IMR-90 (cell line): Measurements from ENCODE around the gene CMTM6. TPM values are rescaled to one million over a fixed set of nuclear protein-coding genes. Genes with fewer than 3 reads are reported as not detected.

Source experiments
- ATAC-seq: fragments of 200-7000 bp; cut with Tn5 transposase; 2 replicates; pipeline ENCODE4 v1.9.1; 2020; ENCODE audit warnings: low read depth, mild to moderate bottlenecking, moderate library complexity
- BruUV-seq: library from RNA; stranded (reverse); fragments of 400-500 nt; replicated peaks from 2 replicates; lab custom pipeline; 2021; lab: Mats Ljungman, UMichigan
- CTCF ChIA-PET: fragments of 300-600 bp; formaldehyde crosslinking; extraction: SDS; loops from one replicate; lab custom pipeline; 2021; ENCODE audit warnings: antibody characterized with exemption; lab: Yijun Ruan, JAX
- POLR2A ChIA-PET: fragments of 300-600 bp; sonication (Branson Sonifier 250); formaldehyde crosslinking; loops from one replicate; lab custom pipeline; 2022; ENCODE audit warnings: antibody characterized with exemption; ENCODE audit not compliant: unreplicated experiment; lab: Charles Lee
- DNase-seq: peaks from one replicate; pipeline ENCODE4 v3.0.0; 2013
- H2AFZ ChIP-seq: replicated peaks from 2 replicates; pipeline ENCODE3; 2013; ENCODE audit warnings: low read length, mild to moderate bottlenecking; ENCODE audit not compliant: poor library complexity
- H2AK5ac ChIP-seq: 2 replicates; pipeline ENCODE4 v1.6.1; 2013; ENCODE audit warnings: low read depth, low read length, inconsistent platforms
- H2AK9ac ChIP-seq: replicated peaks from 2 replicates; pipeline ENCODE3; 2013; ENCODE audit warnings: mild to moderate bottlenecking, low read depth, low read length, moderate library complexity; ENCODE audit not compliant: poor library complexity
- H2BK120ac ChIP-seq: 2 replicates; pipeline ENCODE4 v1.6.1; 2013; ENCODE audit warnings: low read depth, low read length, inconsistent platforms
- H2BK15ac ChIP-seq: 3 replicates; pipeline ENCODE4 v1.6.1; 2013; ENCODE audit warnings: low read depth, low read length, inconsistent platforms
- H2BK20ac ChIP-seq: 2 replicates; pipeline ENCODE4 v1.6.1; 2013; ENCODE audit warnings: low read depth, mild to moderate bottlenecking, inconsistent platforms, low read length, moderate library complexity
- H2BK5ac ChIP-seq: 2 replicates; pipeline ENCODE4 v1.6.1; 2013; ENCODE audit warnings: mild to moderate bottlenecking, low read depth, low read length, inconsistent platforms; ENCODE audit not compliant: poor library complexity, severe bottlenecking
- H3K14ac ChIP-seq: replicated peaks from 2 replicates; pipeline ENCODE4 v1.6.1; 2013; ENCODE audit warnings: low read depth, low read length, inconsistent platforms
- H3K18ac ChIP-seq: 2 replicates; pipeline ENCODE4 v1.6.1; 2013; ENCODE audit warnings: low read depth, low read length, control low read depth
- H3K23ac ChIP-seq: 2 replicates; pipeline ENCODE4 v1.6.1; 2013; ENCODE audit warnings: low read depth, low read length, inconsistent platforms
- H3K27ac ChIP-seq: 2 replicates; pipeline ENCODE4 v1.5.1; 2013; ENCODE audit warnings: mild to moderate bottlenecking, control low read depth, low read length; ENCODE audit not compliant: insufficient read depth
- H3K27me3 ChIP-seq: 2 replicates; pipeline ENCODE4 v1.6.1; 2013; ENCODE audit warnings: low read length; ENCODE audit not compliant: control insufficient read depth, insufficient read depth
- H3K36me3 ChIP-seq: 2 replicates; pipeline ENCODE4 v1.6.1; 2013; ENCODE audit warnings: low read length, mixed read lengths; ENCODE audit not compliant: control insufficient read depth, insufficient read depth
- H3K4ac ChIP-seq: 2 replicates; pipeline ENCODE4 v1.6.1; 2013; ENCODE audit warnings: low read depth, low read length, inconsistent platforms
- H3K4me1 ChIP-seq: 2 replicates; pipeline ENCODE4 v1.6.1; 2013; ENCODE audit warnings: low read length, mixed read lengths; ENCODE audit not compliant: control insufficient read depth, insufficient read depth
- H3K4me2 ChIP-seq: 2 replicates; pipeline ENCODE4 v1.6.1; 2013; ENCODE audit warnings: low read depth, mild to moderate bottlenecking, control low read depth, low read length, moderate library complexity
- H3K4me3 ChIP-seq: 2 replicates; pipeline ENCODE4 v1.5.1; 2013; ENCODE audit warnings: low read depth, mild to moderate bottlenecking, control low read depth, low read length, moderate library complexity; ENCODE audit not compliant: insufficient read depth
- H3K56ac ChIP-seq: 2 replicates; pipeline ENCODE4 v1.6.1; 2013; ENCODE audit warnings: low read length, inconsistent platforms; ENCODE audit not compliant: insufficient read depth; ENCODE audit errors: extremely low read depth
- H3K79me1 ChIP-seq, 2 experiments: 2 replicates each; pipeline ENCODE4 v1.6.1; 2013; ENCODE audit warnings: low read length in 2 of 2, inconsistent platforms in 1 of 2, low read depth in 1 of 2
- H3K9ac ChIP-seq: 2 replicates; pipeline ENCODE4 v1.6.1; 2013; ENCODE audit warnings: low read depth, low read length, control low read depth
- H3K9me1 ChIP-seq: 2 replicates; pipeline ENCODE4 v1.6.1; 2013; ENCODE audit warnings: low read length, inconsistent platforms; ENCODE audit not compliant: insufficient read depth
- H3K9me3 ChIP-seq: 2 replicates; pipeline ENCODE4 v1.6.1; 2013; ENCODE audit warnings: low read length; ENCODE audit not compliant: control insufficient read depth, insufficient read depth
- H4K20me1 ChIP-seq: 2 replicates; pipeline ENCODE4 v1.6.1; 2013; ENCODE audit warnings: low read length, inconsistent platforms; ENCODE audit not compliant: insufficient read depth
- H4K5ac ChIP-seq: 2 replicates; pipeline ENCODE4 v1.6.1; 2013; ENCODE audit warnings: mild to moderate bottlenecking, low read depth, low read length, control low read depth
- H4K8ac ChIP-seq, 2 experiments: 2 replicates each; pipeline ENCODE4 v1.6.1; 2013; ENCODE audit warnings: low read depth in 2 of 2, low read length in 2 of 2, control low read depth in 1 of 2, inconsistent platforms in 1 of 2
- H4K91ac ChIP-seq: 2 replicates; pipeline ENCODE4 v1.6.1; 2013; ENCODE audit warnings: low read depth, low read length, inconsistent platforms; ENCODE audit not compliant: insufficient read depth
- CEBPB ChIP-seq: IDR thresholded peaks from 2 replicates; pipeline ENCODE4 v1.6.1; 2012; ENCODE audit warnings: low read depth, low read length, improper control_type of control experiment
- CTCF ChIP-seq: conservative IDR thresholded peaks from 2 replicates; pipeline ENCODE4 v1.5.1; 2012; ENCODE audit warnings: mild to moderate bottlenecking, low read depth, low read length, improper control_type of control experiment
- ELK1 ChIP-seq: fragments of 150-350 bp; IDR thresholded peaks from 2 replicates; pipeline ENCODE4 v1.6.1; 2016; ENCODE audit warnings: low read depth, mild to moderate bottlenecking, low read length, moderate library complexity, borderline replicate concordance
- MAFK ChIP-seq: IDR thresholded peaks from 2 replicates; pipeline ENCODE4 v1.6.1; 2012; ENCODE audit warnings: low read depth, low read length, improper control_type of control experiment
- MAZ ChIP-seq: IDR thresholded peaks from 2 replicates; pipeline ENCODE4 v1.6.1; 2012; ENCODE audit warnings: low read depth, mild to moderate bottlenecking, low read length, improper control_type of control experiment, moderate library complexity, borderline replicate concordance
- MXI1 ChIP-seq: IDR thresholded peaks from 2 replicates; pipeline ENCODE4 v1.6.1; 2012; ENCODE audit warnings: low read depth, mild to moderate bottlenecking, low read length, moderate library complexity, borderline replicate concordance
- NFE2L2 ChIP-seq: fragments of 150-350 bp; IDR thresholded peaks from 2 replicates; pipeline ENCODE4 v1.6.1; 2016; ENCODE audit warnings: low read depth, mild to moderate bottlenecking, low read length
- POLR2A ChIP-seq: IDR thresholded peaks from 2 replicates; pipeline ENCODE4 v1.6.1; 2012; ENCODE audit warnings: mild to moderate bottlenecking, low read depth, low read length
- RAD21 ChIP-seq: IDR thresholded peaks from 2 replicates; pipeline ENCODE4 v1.6.1; 2012; ENCODE audit warnings: low read length, improper control_type of control experiment
- RCOR1 ChIP-seq: IDR thresholded peaks from 2 replicates; pipeline ENCODE4 v1.6.1; 2012; ENCODE audit warnings: mild to moderate bottlenecking, low read length, improper control_type of control experiment; ENCODE audit not compliant: insufficient replicate concordance
- RFX5 ChIP-seq: IDR thresholded peaks from 2 replicates; pipeline ENCODE4 v1.8.0; 2012; ENCODE audit warnings: low read depth, mild to moderate bottlenecking, low read length, moderate library complexity
- SMC3 ChIP-seq: fragments of 150-350 bp; IDR thresholded peaks from 2 replicates; pipeline ENCODE4 v1.6.1; 2016; ENCODE audit warnings: low read depth, mild to moderate bottlenecking, antibody characterized with exemption, low read length, moderate library complexity
- USF2 ChIP-seq: fragments of 150-350 bp; IDR thresholded peaks from 2 replicates; pipeline ENCODE4 v1.6.1; 2017; ENCODE audit warnings: mild to moderate bottlenecking, antibody characterized with exemption, low read length, low read depth
- WGBS, 2 experiments: methylation state at CpG; one replicate each; pipeline versions ENCODE4 v1.1.5 to v1.1.7; 2013; ENCODE audit warnings: missing lambda C conversion rate in 2 of 2; ENCODE audit not compliant: insufficient read length in 1 of 2; ENCODE audit errors: extremely low coverage in 2 of 2; 5-methylcytosine and 5-hydroxymethylcytosine counted together
- dilution Hi-C: fragments of 300-500 bp; cut with HindIII; formaldehyde crosslinking; loops from one replicate; pipeline ENCODE4 v1.14.3; 2018; ENCODE audit warnings: low sequenced_read_pairs; ENCODE audit not compliant: unreplicated experiment
- in situ Hi-C: fragments of 300-500 bp; cut with MboI; formaldehyde crosslinking; loops from 3 replicates; pipeline ENCODE4 v1.14.3; 2019; ENCODE audit warnings: low sequenced_read_pairs, inconsistent platforms, mixed read lengths
- intact Hi-C: fragments of 100-400 bp; cut with micrococcal nuclease; formaldehyde crosslinking; loops from 2 replicates; pipeline ENCODE4 v1.10.0; 2022
- polyA plus RNA-seq, 3 experiments: library from polyadenylated mRNA; depleted of rRNA; stranded (reverse); fragments of >200 nt; gene quantifications; 2 replicates each; pipeline ENCODE4 v1.2.3, GENCODE V29; 2012; ENCODE audit warnings: low replicate concordance in 1 of 3
- total RNA-seq: library from RNA; depleted of rRNA; stranded (reverse); fragments of >200 nt; gene quantifications from 2 replicates; pipeline ENCODE4 v1.2.3, GENCODE V29; 2012

The CMTM6 gene
- total and polyA plus RNA-seq, 2 of the 4 experiments (the other 2 are of a cell fraction), result 29.4 to 36.6 TPM

GRCh38 chr3:32435911-32436815 is 66.5 kb downstream of the CMTM6 start:
- Histone ChIP-seq H2BK120ac (no peak overlapping the region), H3K27me3 (no peaks in the 10 kb centered on the region), H4K5ac (no peak overlapping the region), H3K9me1 (peaks cover 9% of the 10 kb centered on the region; the same call in 1 of the 2 replicates), H3K56ac (no peak overlapping the region), H4K20me1 (peaks cover 8% of the 10 kb centered on the region), H2BK15ac (no peak overlapping the region), H3K9ac (no peak overlapping the region), H3K36me3 (no peaks in the 10 kb centered on the region), H2AK5ac (no peak overlapping the region), H2BK5ac (no peak overlapping the region), H3K27ac (no peak overlapping the region), H3K4ac (no peak overlapping the region), H2BK20ac (no peak overlapping the region), H3K14ac (no peak overlapping the region), H3K18ac (no peak overlapping the region), H4K8ac (no peak overlapping the region), H3K4me2 (no peak overlapping the region), H3K9me3 (no peaks in the 10 kb centered on the region), H3K4me3 (no peak overlapping the region), H2AFZ (no peak overlapping the region), H3K23ac (no peak overlapping the region), H3K79me1 (peaks cover under 1 to 27% of the 10 kb centered on the region in 2 experiments), H4K91ac (no peak overlapping the region), H3K4me1 (peaks cover 5% of the 10 kb centered on the region; the same call in 1 of the 2 replicates), H2AK9ac (peak overlapping the region; percentile 11)
- intact Hi-C loops, result no loop called here
- ChIA-PET POLR2A (no interaction called here), CTCF (no interaction called here)
- no peak for DNase-seq
- no peak for ATAC-seq
- BruUV-seq, result no TSS peak
- dilution Hi-C loops, result no loop called here
- no CpG with 5 or more reads among the region's 4 CpGs for WGBS, 2 experiments
- in situ Hi-C loops, result no loop called here
- TF ChIP-seq MXI1, result no peak
- TF ChIP-seq NFE2L2, result no peak
- no peak for TF ChIP-seq MAFK
- no peak for TF ChIP-seq USF2
- TF ChIP-seq CTCF, result no peak
- no peak for TF ChIP-seq CEBPB
- TF ChIP-seq SMC3, result no peak
- no peak for TF ChIP-seq RCOR1
- TF ChIP-seq POLR2A, result no peak
- no peak for TF ChIP-seq RFX5
- no peak for TF ChIP-seq MAZ
- no peak for TF ChIP-seq ELK1
- no peak for TF ChIP-seq RAD21
